Caco-2 (cell line): Measurements from ENCODE around the gene NABP1. TPM values are rescaled to one million over a fixed set of nuclear protein-coding genes. Genes with fewer than 3 reads are reported as not detected.

Source experiments
- BruUV-seq: library from RNA; stranded (reverse); fragments of 400-500 nt; replicated peaks from 2 replicates; lab custom pipeline; 2021; lab: Mats Ljungman, UMichigan
- CTCF ChIA-PET: fragments of 300-600 bp; sonication (Branson Sonifier 250); formaldehyde crosslinking; loops from one replicate; lab custom pipeline; 2022; ENCODE audit warnings: antibody characterized with exemption; lab: Charles Lee
- POLR2A ChIA-PET: fragments of 300-600 bp; sonication (Branson Sonifier 250); formaldehyde crosslinking; loops from one replicate; lab custom pipeline; 2022; ENCODE audit warnings: antibody characterized with exemption; lab: Charles Lee
- DNase-seq, 2 experiments: peaks; one replicate each; pipeline versions ENCODE4 v3.0.0 to v3.0.0-alpha.2; 2020 to 2022
- H3K27me3 ChIP-seq: replicated peaks from 2 replicates; pipeline ENCODE4 v1.6.0; 2011; ENCODE audit warnings: low read length; ENCODE audit not compliant: control insufficient read depth, insufficient read depth
- H3K36me3 ChIP-seq: 2 replicates; pipeline ENCODE4 v1.5.1; 2011; ENCODE audit warnings: low read length; ENCODE audit not compliant: control insufficient read depth, insufficient read depth
- H3K4me1 ChIP-seq: fragments of 250-450 bp; sonication (Bioruptor Pico); 2 replicates; pipeline ENCODE4 v1.5.1; 2020; ENCODE audit warnings: mild to moderate bottlenecking
- H3K4me3 ChIP-seq: 2 replicates; pipeline ENCODE4 v1.5.1; 2011; ENCODE audit warnings: low read depth, mild to moderate bottlenecking, control low read depth, low read length
- H3K9me3 ChIP-seq: fragments of 250-450 bp; sonication (Bioruptor Pico); 2 replicates; pipeline ENCODE4 v1.5.1; 2020; ENCODE audit warnings: mild to moderate bottlenecking, moderate library complexity
- H3K27ac Mint-ChIP-seq: one replicate; pipeline ENCODE4 v1.8.0; 2022; ENCODE audit warnings: mixed read lengths; ENCODE audit not compliant: unreplicated experiment
- H3K27me3 Mint-ChIP-seq: one replicate; pipeline ENCODE4 v1.8.0; 2022; ENCODE audit warnings: mixed read lengths; ENCODE audit not compliant: insufficient read depth, unreplicated experiment
- H3K36me3 Mint-ChIP-seq: one replicate; pipeline ENCODE4 v1.8.0; 2022; ENCODE audit warnings: mild to moderate bottlenecking, mixed read lengths; ENCODE audit not compliant: insufficient read depth, unreplicated experiment
- H3K4me1 Mint-ChIP-seq: one replicate; pipeline ENCODE4 v1.8.0; 2022; ENCODE audit warnings: low read depth, mixed read lengths; ENCODE audit not compliant: unreplicated experiment
- H3K4me3 Mint-ChIP-seq: one replicate; pipeline ENCODE4 v1.8.0; 2022; ENCODE audit warnings: mild to moderate bottlenecking, moderate library complexity, mixed read lengths; ENCODE audit not compliant: unreplicated experiment
- H3K9me3 Mint-ChIP-seq: one replicate; pipeline ENCODE4 v1.8.0; 2022; ENCODE audit warnings: mixed read lengths; ENCODE audit not compliant: unreplicated experiment
- CTCF ChIP-seq, 2 experiments: fragments of 200-600 bp in 1 of 2; IDR thresholded peaks; 1 replicate in 1 of 2; 2 replicates in 1 of 2; pipeline versions ENCODE4 v1.5.1 to v1.8.0; 2011 to 2022; ENCODE audit warnings: antibody characterized with exemption in 1 of 2, control low read depth in 1 of 2, inconsistent platforms in 1 of 2, low read depth in 1 of 2, low read length in 1 of 2, mild to moderate bottlenecking in 1 of 2, moderate library complexity in 1 of 2; ENCODE audit not compliant: insufficient read depth in 1 of 2, severe bottlenecking in 1 of 2, unreplicated experiment in 1 of 2
- intact Hi-C: fragments of 100-400 bp; cut with micrococcal nuclease; formaldehyde crosslinking; loops from one replicate; pipeline ENCODE4 v1.10.0; 2022; ENCODE audit not compliant: unreplicated experiment
- total RNA-seq: library from RNA; stranded (reverse); gene quantifications from 2 replicates; pipeline ENCODE4 v1.2.3, GENCODE V29; 2022

The NABP1 gene
- total RNA-seq, 1 experiment from 2014 or later: 89.8 TPM

- no peak overlapping the region for H3K4me3 Mint-ChIP-seq
- Histone ChIP-seq H3K36me3 (no peaks in the 10 kb centered on the region), H3K27me3 (no peaks in the 10 kb centered on the region), H3K9me3 (no peaks in the 10 kb centered on the region), H3K4me1 (no peaks in the 10 kb centered on the region), H3K4me3 (no peak overlapping the region)
- H3K9me3 Mint-ChIP-seq: no peaks in the 10 kb centered on the region
- peaks cover 10% of the 10 kb centered on the region for H3K36me3 Mint-ChIP-seq
- H3K27ac Mint-ChIP-seq: no peak overlapping the region
- BruUV-seq: no TSS peak
- H3K27me3 Mint-ChIP-seq: no peaks in the 10 kb centered on the region
- H3K4me1 Mint-ChIP-seq: peaks cover 6% of the 10 kb centered on the region
- TF ChIP-seq CTCF (IDR thresholded peaks at IDR 0.05; ENCODE audit: insufficient read depth in 1 of 2, low read depth in 1 of 2, low read length in 1 of 2, severe bottlenecking in 1 of 2, unreplicated experiment in 1 of 2): no peak
- CTCF ChIA-PET: no interaction called here
- no peak for DNase-seq
- intact Hi-C loops: no loop called here
- POLR2A ChIA-PET: no interaction called here
Measured at GRCh38 chr2:191701696-191702095, 23.8 kb downstream of the NABP1 start.

DNA sequence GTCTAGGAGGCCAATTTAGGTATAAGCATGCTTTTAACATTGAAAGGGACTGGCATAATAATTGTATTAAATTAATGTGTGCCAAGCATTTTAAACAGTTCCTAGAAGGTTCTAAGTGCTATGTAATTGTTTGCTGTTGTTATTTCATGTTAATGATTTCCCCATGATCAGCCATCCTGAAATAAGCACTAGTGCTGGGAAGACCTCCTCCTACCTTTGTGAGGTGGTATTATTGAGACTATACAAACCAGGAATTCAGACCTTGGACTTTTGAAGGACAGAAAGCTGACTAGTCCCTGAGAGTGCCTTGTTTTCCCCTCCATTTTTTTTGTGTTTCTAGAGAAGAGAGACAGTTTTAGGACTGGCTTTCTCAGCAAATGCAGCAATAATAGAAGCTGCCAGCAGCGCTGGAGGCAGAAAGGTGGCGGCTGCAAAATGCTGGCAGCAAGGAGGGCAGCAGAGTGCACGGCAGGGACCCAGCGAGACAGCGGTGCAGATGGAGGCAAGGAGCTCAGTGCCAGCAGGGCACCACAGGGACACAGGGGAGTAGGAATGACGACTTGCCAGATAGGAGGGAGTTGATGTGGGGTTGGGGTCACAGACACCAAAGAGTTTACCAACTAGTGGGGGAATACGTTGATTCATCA is 25.3 kb downstream of the NABP1 start:
- POLR2A ChIA-PET: no interaction called here
- no TSS peak for BruUV-seq
- no peak overlapping the region for H3K27ac Mint-ChIP-seq
- H3K9me3 ChIP-seq: no peaks in the 10 kb centered on the region
- no peak overlapping the region for H3K4me3 Mint-ChIP-seq
- no peaks in the 10 kb centered on the region for H3K4me1 ChIP-seq
- H3K4me3 ChIP-seq: no peak overlapping the region
- H3K27me3 ChIP-seq: no peaks in the 10 kb centered on the region
- peaks cover 6% of the 10 kb centered on the region for H3K36me3 Mint-ChIP-seq
- H3K9me3 Mint-ChIP-seq: no peaks in the 10 kb centered on the region
- no peaks in the 10 kb centered on the region for H3K27me3 Mint-ChIP-seq
- intact Hi-C loops: no loop called here
- DNase-seq: no peak
- no peaks in the 10 kb centered on the region for H3K36me3 ChIP-seq
- peaks cover 6% of the 10 kb centered on the region for H3K4me1 Mint-ChIP-seq
- no peak for TF ChIP-seq CTCF (IDR thresholded peaks at IDR 0.05; ENCODE audit: insufficient read depth in 1 of 2, low read depth in 1 of 2, low read length in 1 of 2, severe bottlenecking in 1 of 2, unreplicated experiment in 1 of 2)
- CTCF ChIA-PET: no interaction called here

DNA sequence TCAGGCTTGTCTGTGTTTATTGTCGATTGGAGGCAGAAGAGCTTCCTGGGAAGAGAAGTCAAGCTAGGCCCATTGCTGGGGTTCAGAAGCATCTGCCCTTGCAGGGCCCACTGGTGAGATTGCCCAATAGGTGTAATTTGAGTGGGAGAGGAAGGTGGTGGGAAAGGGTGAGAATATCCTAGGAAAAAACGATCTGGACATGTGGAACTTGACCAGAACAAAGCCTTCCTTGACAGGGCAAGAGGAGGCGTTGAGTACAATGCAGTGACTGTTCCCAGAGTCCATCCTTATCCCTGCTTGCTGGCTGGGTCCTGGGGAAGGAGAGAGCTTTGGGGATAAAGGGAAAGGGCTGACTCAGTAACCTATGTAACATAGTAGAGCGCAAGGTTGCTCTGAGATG is 27.1 kb downstream of the NABP1 start:
- H3K9me3 Mint-ChIP-seq: no peaks in the 10 kb centered on the region
- H3K27me3 Mint-ChIP-seq: no peaks in the 10 kb centered on the region
- H3K36me3 Mint-ChIP-seq: peaks cover 6% of the 10 kb centered on the region
- no peak overlapping the region for H3K4me3 ChIP-seq
- no peaks in the 10 kb centered on the region for H3K9me3 ChIP-seq
- no peak overlapping the region for H3K27ac Mint-ChIP-seq
- no peak for TF ChIP-seq CTCF (IDR thresholded peaks at IDR 0.05; ENCODE audit: insufficient read depth in 1 of 2, low read depth in 1 of 2, low read length in 1 of 2, severe bottlenecking in 1 of 2, unreplicated experiment in 1 of 2)
- BruUV-seq: no TSS peak
- H3K27me3 ChIP-seq: no peaks in the 10 kb centered on the region
- no peaks in the 10 kb centered on the region for H3K36me3 ChIP-seq
- peaks cover 6% of the 10 kb centered on the region for H3K4me1 Mint-ChIP-seq
- CTCF ChIA-PET: no interaction called here
- H3K4me3 Mint-ChIP-seq: no peak overlapping the region
- intact Hi-C loops: no loop called here
- POLR2A ChIA-PET: no interaction called here
- H3K4me1 ChIP-seq: no peaks in the 10 kb centered on the region
- no peak for DNase-seq
